Loucy (cell line): ENCODE results near the gene TMCC3.
"Not testable (repeated sequence)": the region's sequence is repeated elsewhere in the genome, so short reads cannot be mapped to it uniquely, and the experiment has no call there.

Source experiments
- H2AFZ ChIP-seq: fragments of 200-600 bp; sonication (generic); 2 replicates; pipeline ENCODE4 v1.6.0; 2016; ENCODE audit warnings: antibody characterized with exemption, mild to moderate bottlenecking, low read length, moderate library complexity
- H3F3A ChIP-seq: fragments of 200-600 bp; 2 replicates; pipeline ENCODE4 v1.6.0; 2016; ENCODE audit warnings: antibody characterized with exemption, low read depth, mild to moderate bottlenecking
- H3K27me3 ChIP-seq: fragments of 200-600 bp; sonication (generic); 2 replicates; pipeline ENCODE4 v1.6.1; 2014; ENCODE audit warnings: low read length, mild to moderate bottlenecking; ENCODE audit not compliant: insufficient read depth, poor library complexity, severe bottlenecking
- H3K36me3 ChIP-seq: fragments of 200-600 bp; sonication (generic); 2 replicates; pipeline ENCODE4 v1.6.1; 2016; ENCODE audit warnings: low read length; ENCODE audit not compliant: insufficient read depth
- H3K4me1 ChIP-seq: fragments of 200-600 bp; sonication (generic); 2 replicates; pipeline ENCODE4 v1.5.1; 2014; ENCODE audit warnings: low read length, mild to moderate bottlenecking; ENCODE audit not compliant: insufficient read depth, poor library complexity, severe bottlenecking
- H3K4me2 ChIP-seq: fragments of 200-600 bp; sonication (generic); 2 replicates; pipeline ENCODE4 v1.6.0; 2014; ENCODE audit warnings: antibody characterized with exemption, low read length, low read depth, mild to moderate bottlenecking; ENCODE audit not compliant: poor library complexity, severe bottlenecking
- H3K4me3 ChIP-seq: fragments of 200-600 bp; sonication (generic); 2 replicates; pipeline ENCODE4 v1.5.1; 2014; ENCODE audit warnings: low read length, mild to moderate bottlenecking, mixed read lengths; ENCODE audit not compliant: poor library complexity, severe bottlenecking
- H3K79me2 ChIP-seq: fragments of 200-600 bp; sonication (generic); 2 replicates; pipeline ENCODE4 v1.6.1; 2014; ENCODE audit warnings: low read length; ENCODE audit not compliant: insufficient read depth
- H3K9ac ChIP-seq: fragments of 200-600 bp; sonication (generic); 2 replicates; pipeline ENCODE4 v1.6.0; 2014; ENCODE audit warnings: mild to moderate bottlenecking, low read depth, low read length, moderate library complexity; ENCODE audit not compliant: poor library complexity, severe bottlenecking
- H3K9me2 ChIP-seq: fragments of 200-600 bp; sonication (generic); replicated peaks from 2 replicates; pipeline ENCODE4 v1.6.1; 2016; ENCODE audit warnings: low read depth, low read length, mixed read lengths
- H3K9me3 ChIP-seq: fragments of 200-600 bp; sonication (generic); 2 replicates; pipeline ENCODE4 v1.6.1; 2014; ENCODE audit warnings: mild to moderate bottlenecking, antibody characterized with exemption, low read length, low read depth; ENCODE audit not compliant: insufficient read depth
- H4K20me1 ChIP-seq: fragments of 200-600 bp; sonication (generic); 2 replicates; pipeline ENCODE4 v1.6.0; 2014; ENCODE audit warnings: antibody characterized with exemption, low read length, mild to moderate bottlenecking; ENCODE audit not compliant: insufficient read depth, poor library complexity, severe bottlenecking
- CTCF ChIP-seq: fragments of 200-600 bp; sonication (generic); conservative IDR thresholded peaks from 2 replicates; pipeline ENCODE4 v1.5.1; 2014; ENCODE audit warnings: mild to moderate bottlenecking, antibody characterized with exemption, low read length
- EZH2phosphoT487 ChIP-seq: fragments of 200-600 bp; IDR thresholded peaks from 2 replicates; pipeline ENCODE4 v1.6.1; 2018; ENCODE audit warnings: antibody characterized with exemption, mild to moderate bottlenecking, moderate library complexity, borderline replicate concordance

TMCC3 gene

GRCh38 chr12:94604366-94604698, 46.0 kb downstream of the TMCC3 start:
- no peaks in the 10 kb centered on the region for H3K79me2 ChIP-seq
- peaks cover 8% of the 10 kb centered on the region for H3K4me1 ChIP-seq
- H3K9ac ChIP-seq, result no peak overlapping the region
- H3F3A ChIP-seq, result no peaks in the 10 kb centered on the region
- H2AFZ ChIP-seq, result no peak overlapping the region
- H3K4me2 ChIP-seq, result no peak overlapping the region
- no peaks in the 10 kb centered on the region for H3K36me3 ChIP-seq
- no peaks in the 10 kb centered on the region for H4K20me1 ChIP-seq
- H3K9me2 ChIP-seq, result no peaks in the 10 kb centered on the region
- no peak overlapping the region for H3K4me3 ChIP-seq
- H3K27me3 ChIP-seq, result no peaks in the 10 kb centered on the region
- H3K9me3 ChIP-seq, result no peaks in the 10 kb centered on the region
- no peak for TF ChIP-seq CTCF
- TF ChIP-seq EZH2phosphoT487, result no peak

GRCh38 chr12:94603434-94604365, 46.7 kb downstream of the TMCC3 start:
- H3K9me2 ChIP-seq, result no peaks in the 10 kb centered on the region
- no peaks in the 10 kb centered on the region for H3F3A ChIP-seq
- TF ChIP-seq CTCF (peak; percentile 78), EZH2phosphoT487 (no peak)
- no peak overlapping the region for H3K9ac ChIP-seq
- H3K79me2 ChIP-seq, result no peaks in the 10 kb centered on the region
- H3K4me2 ChIP-seq, result no peak overlapping the region
- H4K20me1 ChIP-seq, result no peaks in the 10 kb centered on the region
- H3K4me3 ChIP-seq, result no peak overlapping the region
- H3K36me3 ChIP-seq, result no peaks in the 10 kb centered on the region
- H3K9me3 ChIP-seq, result no peaks in the 10 kb centered on the region
- no peaks in the 10 kb centered on the region for H3K27me3 ChIP-seq
- H2AFZ ChIP-seq, result no peak overlapping the region
- peaks cover 8% of the 10 kb centered on the region for H3K4me1 ChIP-seq

- Histone ChIP-seq H3K9me3 (no peaks in the 10 kb centered on the region), H3K9me2 (no peaks in the 10 kb centered on the region), H3K27me3 (no peaks in the 10 kb centered on the region), H3K79me2 (no peaks in the 10 kb centered on the region), H3K36me3 (no peaks in the 10 kb centered on the region), H3K4me3 (no peak overlapping the region), H4K20me1 (no peaks in the 10 kb centered on the region), H2AFZ (no peak overlapping the region), H3K4me1 (peaks cover 8% of the 10 kb centered on the region), H3F3A (no peaks in the 10 kb centered on the region), H3K9ac (no peak overlapping the region), H3K4me2 (no peak overlapping the region)
- no peak for TF ChIP-seq EZH2phosphoT487
- TF ChIP-seq CTCF, result no peak
Observed at GRCh38 chr12:94602024-94602423, 48.3 kb downstream of the TMCC3 start.

- not testable (repeated sequence) for H3K4me2 ChIP-seq, H2AFZ ChIP-seq, H3K9me2 ChIP-seq, H3K9ac ChIP-seq, H3K79me2 ChIP-seq, H3K36me3 ChIP-seq, H3K4me1 ChIP-seq, H3F3A ChIP-seq, H3K4me3 ChIP-seq, H3K27me3 ChIP-seq, H3K9me3 ChIP-seq, H4K20me1 ChIP-seq
Observed at GRCh38 chr12:94601307-94601706, 49.0 kb downstream of the TMCC3 start.
